Uterine smooth muscle cell (primary cell): ENCODE data around the gene SLC38A11. TPM values are rescaled to one million over a fixed set of nuclear protein-coding genes. Genes with fewer than 3 reads are reported as not detected.

Experiments
- total RNA-seq: library from RNA; depleted of rRNA; stranded (reverse); fragments of >200 nt; gene quantifications from 2 replicates; pipeline ENCODE4 v1.2.3, GENCODE V29; 2014

Gene SLC38A11, protein sequence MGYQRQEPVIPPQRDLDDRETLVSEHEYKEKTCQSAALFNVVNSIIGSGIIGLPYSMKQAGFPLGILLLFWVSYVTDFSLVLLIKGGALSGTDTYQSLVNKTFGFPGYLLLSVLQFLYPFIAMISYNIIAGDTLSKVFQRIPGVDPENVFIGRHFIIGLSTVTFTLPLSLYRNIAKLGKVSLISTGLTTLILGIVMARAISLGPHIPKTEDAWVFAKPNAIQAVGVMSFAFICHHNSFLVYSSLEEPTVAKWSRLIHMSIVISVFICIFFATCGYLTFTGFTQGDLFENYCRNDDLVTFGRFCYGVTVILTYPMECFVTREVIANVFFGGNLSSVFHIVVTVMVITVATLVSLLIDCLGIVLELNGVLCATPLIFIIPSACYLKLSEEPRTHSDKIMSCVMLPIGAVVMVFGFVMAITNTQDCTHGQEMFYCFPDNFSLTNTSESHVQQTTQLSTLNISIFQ
- total RNA-seq: 0.22 and 1.5 TPM in 2 replicates

DNA sequence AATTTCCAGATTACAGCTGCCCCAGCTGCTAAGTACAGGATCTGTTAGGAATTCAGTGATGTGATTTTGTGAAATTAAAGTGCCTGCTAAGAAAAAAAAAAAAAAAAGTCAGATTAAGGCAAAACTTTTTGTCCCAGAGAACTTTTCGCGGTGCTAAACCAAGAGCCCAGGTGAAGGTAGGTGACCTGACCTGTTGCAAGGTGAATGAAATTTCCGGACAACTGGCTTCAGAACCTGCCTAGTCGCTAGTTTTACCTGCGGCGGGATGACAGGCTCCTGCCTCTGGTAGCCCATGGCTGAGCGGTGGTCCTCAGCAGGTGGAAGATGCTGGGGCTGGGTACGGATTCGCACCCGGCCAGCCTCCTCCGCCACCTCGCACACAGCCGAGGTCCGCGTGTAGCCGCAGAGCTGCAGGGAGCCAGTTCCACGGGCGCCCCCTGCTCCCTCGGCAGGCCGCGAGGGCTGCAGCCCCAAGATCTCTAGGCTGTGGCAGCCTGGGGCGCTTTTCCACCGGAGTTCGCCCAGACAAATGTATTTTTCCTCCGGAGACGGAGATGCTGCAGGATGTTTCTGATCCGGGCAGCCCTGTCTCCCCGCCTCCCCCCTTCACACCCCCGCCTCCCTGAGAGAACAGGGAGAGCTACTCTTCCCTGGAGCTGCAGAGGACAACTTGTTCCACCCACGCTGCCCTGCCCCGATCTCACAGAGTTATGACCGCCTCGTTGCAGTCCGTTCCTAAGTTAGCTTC, at the start of gene SLC38A11:
SLC38A11 (minus strand) TSS at position 572 of the 748 bp plus-strand sequence; CDS start at position 294, 278 bp downstream.

Other genes with a start within 250 kb of the SLC38A11 start
- 9.1 and 14.5 TPM in 2 replicates for gene COBLL1, start 113.7 kb downstream of the SLC38A11 start, total RNA-seq
- gene SCN3A, start 248.5 kb upstream of the SLC38A11 start, total RNA-seq: 0.12 and 0.66 TPM in 2 replicates